HCT116 (cell line): ENCODE measurements around the gene KYNU. TPM values are rescaled to one million over a fixed set of nuclear protein-coding genes. Genes with fewer than 3 reads are reported as not detected.

Source experiments
- ATAC-seq: fragments of 200-7000 bp; cut with Tn5 transposase; 2 replicates; pipeline ENCODE4 v1.9.1; 2020; ENCODE audit warnings: mild to moderate bottlenecking, moderate library complexity
- BruUV-seq: library from RNA; stranded (reverse); fragments of 400-500 nt; replicated peaks from 2 replicates; lab custom pipeline; 2021; lab: Mats Ljungman, UMichigan
- CTCF ChIA-PET: fragments of 300-600 bp; sonication (Branson Sonifier 250); formaldehyde crosslinking; loops from one replicate; lab custom pipeline; 2021; ENCODE audit warnings: antibody characterized with exemption; lab: Charles Lee
- POLR2A ChIA-PET: fragments of 300-600, 350-600 bp; sonication (Branson Sonifier 250); formaldehyde crosslinking; loops from one replicate; lab custom pipeline; 2021; ENCODE audit warnings: antibody characterized with exemption; lab: Charles Lee
- RAD21 ChIA-PET, 2 experiments: fragments of 300-600 bp; sonication (Branson Sonifier 250); formaldehyde crosslinking; loops; one replicate each; lab custom pipeline; 2023; ENCODE audit warnings: low total read pairs in 2 of 2; ENCODE audit not compliant: uncharacterized antibody in 2 of 2, unreplicated experiment in 2 of 2, low non-redundant PET in 1 of 2; lab: Charles Lee
- DNase-seq: peaks from one replicate; pipeline ENCODE4 v3.0.0-alpha.2; 2010; ENCODE audit warnings: low read depth, low spot score
- H2AFZ ChIP-seq: fragments of 200-600 bp; shearing (Covaris generic), sonication (generic); 2 replicates; pipeline ENCODE4 v1.6.1; 2017; ENCODE audit warnings: low read depth, mixed run types, mixed read lengths, antibody characterized with exemption, low read length; ENCODE audit not compliant: poor library complexity, severe bottlenecking
- H3K27ac ChIP-seq: 2 replicates; pipeline ENCODE4 v1.5.1; 2012; ENCODE audit warnings: low read depth, low read length
- H3K27me3 ChIP-seq: fragments of 200-600 bp; sonication (generic); 2 replicates; pipeline ENCODE4 v1.6.1; 2016; ENCODE audit warnings: mixed run types, low read length, mixed read lengths; ENCODE audit not compliant: insufficient read depth
- H3K36me3 ChIP-seq, 2 experiments: fragments of 200-500 bp in 1 of 2; fragments of 200-600 bp in 1 of 2; sonication (Bioruptor generic) in 1 of 2; sonication (generic) in 1 of 2; 2 replicates each; pipeline versions ENCODE4 v1.5.1 to v1.6.1; 2014 to 2016; ENCODE audit warnings: low read length in 2 of 2, inconsistent platforms in 1 of 2, mixed read lengths in 1 of 2, mixed run types in 1 of 2; ENCODE audit not compliant: insufficient read depth in 2 of 2, control insufficient read depth in 1 of 2
- H3K4me1 ChIP-seq, 2 experiments: fragments of 200-600 bp in 1 of 2; sonication (generic) in 1 of 2; 2 replicates each; pipeline versions ENCODE4 v1.5.1 to v1.6.1; 2012 to 2017; ENCODE audit warnings: low read length in 2 of 2, inconsistent platforms in 1 of 2, mild to moderate bottlenecking in 1 of 2, mixed read lengths in 1 of 2, mixed run types in 1 of 2, moderate library complexity in 1 of 2; ENCODE audit not compliant: insufficient read depth in 2 of 2, control insufficient read depth in 1 of 2
- H3K4me2 ChIP-seq: fragments of 200-600 bp; sonication (generic); 2 replicates; pipeline ENCODE4 v1.6.1; 2017; ENCODE audit warnings: mixed run types, low read length, mixed read lengths
- H3K4me3 ChIP-seq, 2 experiments: fragments of 200-600 bp in 1 of 2; sonication (generic) in 1 of 2; replicated peaks in 1 of 2; 2 replicates each; pipeline ENCODE4 v1.5.1; 2011 to 2016; ENCODE audit warnings: low read length in 2 of 2, control low read depth in 1 of 2, low read depth in 1 of 2, mild to moderate bottlenecking in 1 of 2, mixed read lengths in 1 of 2, mixed run types in 1 of 2
- H3K79me2 ChIP-seq: fragments of 200-600 bp; sonication (generic); 2 replicates; pipeline ENCODE4 v1.6.1; 2017; ENCODE audit warnings: mild to moderate bottlenecking, mixed run types, low read length, moderate library complexity, mixed read lengths; ENCODE audit not compliant: insufficient read depth
- H3K9ac ChIP-seq: fragments of 200-600 bp; sonication (generic); 2 replicates; pipeline ENCODE4 v1.6.1; 2016; ENCODE audit warnings: low read length, mixed read lengths
- H3K9me2 ChIP-seq: fragments of 200-600 bp; sonication (generic), shearing (Covaris generic); 2 replicates; pipeline ENCODE4 v1.6.1; 2017; ENCODE audit warnings: mixed run types, mild to moderate bottlenecking, moderate library complexity; ENCODE audit not compliant: insufficient read depth
- H3K9me3 ChIP-seq, 2 experiments: fragments of 200-500 bp in 1 of 2; fragments of 200-600 bp in 1 of 2; sonication (Bioruptor generic) in 1 of 2; sonication (generic) in 1 of 2; 2 replicates each; pipeline ENCODE4 v1.6.1; 2014 to 2017; ENCODE audit warnings: low read length in 2 of 2, mixed read lengths in 2 of 2, inconsistent platforms in 1 of 2, low read depth in 1 of 2, mild to moderate bottlenecking in 1 of 2, mixed run types in 1 of 2, moderate library complexity in 1 of 2; ENCODE audit not compliant: control insufficient read depth in 1 of 2, insufficient read depth in 1 of 2
- H4K20me1 ChIP-seq: fragments of 200-600 bp; sonication (generic), shearing (Covaris generic); 2 replicates; pipeline ENCODE4 v1.6.1; 2017; ENCODE audit warnings: mixed run types, mild to moderate bottlenecking, moderate library complexity; ENCODE audit not compliant: insufficient read depth
- CEBPB ChIP-seq: IDR thresholded peaks from 2 replicates; pipeline ENCODE4 v1.6.1; 2012; ENCODE audit warnings: low read depth
- CTCF ChIP-seq, 3 experiments: fragments of 200-600 bp in 1 of 3; sonication (generic) in 1 of 3; IDR thresholded peaks in 2 of 3; conservative IDR thresholded peaks in 1 of 3; 2 replicates each; pipeline ENCODE4 v1.5.1; 2012 to 2017; ENCODE audit warnings: low read depth in 2 of 3, low read length in 2 of 3, antibody characterized with exemption in 1 of 3, borderline replicate concordance in 1 of 3, control low read depth in 1 of 3, mild to moderate bottlenecking in 1 of 3, mixed read lengths in 1 of 3, mixed run types in 1 of 3, moderate library complexity in 1 of 3; ENCODE audit not compliant: insufficient read depth in 1 of 3
- ELF1 ChIP-seq: IDR thresholded peaks from 2 replicates; pipeline ENCODE4 v1.6.1; 2012; ENCODE audit warnings: low read depth, borderline replicate concordance
- EZH2 ChIP-seq: fragments of 200-600 bp; sonication (generic); IDR thresholded peaks from 2 replicates; pipeline ENCODE4 v1.6.1; 2017; ENCODE audit warnings: antibody characterized with exemption, mixed run types
- EZH2phosphoT487 ChIP-seq: fragments of 200-600 bp; IDR thresholded peaks from 2 replicates; pipeline ENCODE4 v1.6.1; 2018; ENCODE audit warnings: antibody characterized with exemption, borderline replicate concordance
- JUND ChIP-seq: IDR thresholded peaks from 2 replicates; pipeline ENCODE4 v1.6.1; 2012
- MAX ChIP-seq: IDR thresholded peaks from 2 replicates; pipeline ENCODE4 v1.6.1; 2012
- POLR2A ChIP-seq: IDR thresholded peaks from 2 replicates; pipeline ENCODE4 v1.7.0; 2011; ENCODE audit warnings: borderline replicate concordance; ENCODE audit not compliant: insufficient read depth, insufficient read length; ENCODE audit errors: extremely low read depth
- POLR2AphosphoS5 ChIP-seq: IDR thresholded peaks from 2 replicates; pipeline ENCODE4 v1.6.1; 2011; ENCODE audit warnings: mild to moderate bottlenecking, low read depth, low read length, moderate library complexity
- REST ChIP-seq: IDR thresholded peaks from 2 replicates; pipeline ENCODE4 v1.6.1; 2012; ENCODE audit warnings: low read depth
- SRF ChIP-seq: IDR thresholded peaks from 2 replicates; pipeline ENCODE4 v1.6.1; 2012; ENCODE audit warnings: low read depth
- TCF7L2 ChIP-seq: IDR thresholded peaks from 2 replicates; pipeline ENCODE4 v1.7.0; 2011; ENCODE audit warnings: borderline replicate concordance, inconsistent platforms; ENCODE audit not compliant: insufficient read depth, insufficient read length; ENCODE audit errors: extremely low read depth
- ZNF274 ChIP-seq: fragments of 200-500 bp; sonication (Bioruptor generic); IDR thresholded peaks from 2 replicates; pipeline ENCODE4 v1.6.1; 2014; ENCODE audit warnings: mild to moderate bottlenecking, low read depth, low read length, inconsistent platforms
- intact Hi-C: fragments of 100-400 bp; cut with micrococcal nuclease; formaldehyde crosslinking; loops from 2 replicates; pipeline ENCODE4 v1.10.0; 2022
- total RNA-seq: library from RNA; stranded (reverse); gene quantifications from one replicate; pipeline ENCODE4 v1.2.1, GENCODE V29; 2021; ENCODE audit not compliant: unreplicated experiment

KYNU gene
- total RNA-seq, 1 experiment from 2014 or later, result 0.22 TPM

GRCh38 chr2:142867136-142867535 lies 10.3 kb upstream of the KYNU start (continued):
- TF ChIP-seq REST, result no peak
- TF ChIP-seq ZNF274, result no peak
- no peak for TF ChIP-seq CTCF (IDR thresholded peaks at IDR 0.05 in 2 of 3, conservative IDR thresholded peaks at IDR 0.05 in 1 of 3; ENCODE audit: borderline replicate concordance in 1 of 3, insufficient read depth in 1 of 3, low read depth in 2 of 3, low read length in 2 of 3)
- no peak for TF ChIP-seq EZH2
- no peak for TF ChIP-seq POLR2AphosphoS5
- no peak for TF ChIP-seq MAX
- no peak for TF ChIP-seq TCF7L2

- no peak for DNase-seq
- BruUV-seq, result no TSS peak
- intact Hi-C loops, result no loop called here
- Histone ChIP-seq H3K4me2 (no peak overlapping the region), H4K20me1 (no peaks in the 10 kb centered on the region), H3K27ac (no peak overlapping the region), H3K4me3 (no peak overlapping the region), H3K27me3 (no peaks in the 10 kb centered on the region), H3K9me3 (no peaks in the 10 kb centered on the region), H3K9ac (no peak overlapping the region), H3K79me2 (no peaks in the 10 kb centered on the region), H3K36me3 (no peaks in the 10 kb centered on the region), H3K4me1 (peaks cover 0 to 3% of the 10 kb centered on the region in 2 experiments; a peak in 1 of 4 replicates), H3K9me2 (no peaks in the 10 kb centered on the region), H2AFZ (no peak overlapping the region)
- CTCF ChIA-PET, result no interaction called here
- peak; percentile 44; the same call in 1 of the 2 replicates for ATAC-seq
- TF ChIP-seq POLR2A, result no peak
- TF ChIP-seq CEBPB, result no peak
- TF ChIP-seq ELF1, result no peak
- no peak for TF ChIP-seq MAX
- no peak for TF ChIP-seq CTCF (IDR thresholded peaks at IDR 0.05 in 2 of 3, conservative IDR thresholded peaks at IDR 0.05 in 1 of 3; ENCODE audit: borderline replicate concordance in 1 of 3, insufficient read depth in 1 of 3, low read depth in 2 of 3, low read length in 2 of 3)
- TF ChIP-seq SRF, result no peak
- no peak for TF ChIP-seq JUND
- no peak for TF ChIP-seq EZH2phosphoT487
- no peak for TF ChIP-seq EZH2
- no peak for TF ChIP-seq POLR2AphosphoS5
- POLR2A ChIA-PET, result no interaction called here
- RAD21 ChIA-PET, result no interaction called here
Observed at GRCh38 chr2:142868229-142868762, 9.2 kb upstream of the KYNU start.
